ENCODE measurements around the gene APOD.

The APOD gene

DNA sequence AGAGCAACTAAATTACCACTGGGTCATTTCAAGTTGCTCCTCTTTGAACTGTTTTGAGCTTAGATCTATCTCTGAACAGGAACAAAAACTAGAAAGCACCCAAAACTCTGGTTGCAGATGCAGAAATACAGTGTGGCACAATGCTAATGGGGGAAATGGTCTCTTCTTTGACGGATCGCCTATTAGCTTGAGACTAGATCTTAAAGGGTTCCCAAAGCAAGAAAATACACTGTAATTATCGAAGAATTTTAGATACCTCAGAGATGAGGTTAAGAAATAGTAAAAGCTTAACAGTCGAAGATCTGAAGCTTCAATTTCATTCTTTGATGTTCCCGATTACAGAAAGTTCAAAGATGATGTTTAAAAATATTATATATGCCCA lies 41.4 kb downstream of the APOD start:
- Histone ChIP-seq H3K9ac (ENCODE audit: low read length) (no peak overlapping the region), H3K36me3 (ENCODE audit: control insufficient read depth, insufficient read depth, low read length) (no peaks in the 10 kb centered on the region), H3K4me3 (ENCODE audit: low read length) (peak overlapping the region; percentile 92), H3K27ac (ENCODE audit: low read depth, low read length) (peak overlapping the region; percentile 96), H3K4me1 (ENCODE audit: control insufficient read depth, insufficient read depth, low read length) (peaks cover 8% of the 10 kb centered on the region), H3K27me3 (ENCODE audit: control insufficient read depth, insufficient read depth, low read length) (no peaks in the 10 kb centered on the region)

DNA sequence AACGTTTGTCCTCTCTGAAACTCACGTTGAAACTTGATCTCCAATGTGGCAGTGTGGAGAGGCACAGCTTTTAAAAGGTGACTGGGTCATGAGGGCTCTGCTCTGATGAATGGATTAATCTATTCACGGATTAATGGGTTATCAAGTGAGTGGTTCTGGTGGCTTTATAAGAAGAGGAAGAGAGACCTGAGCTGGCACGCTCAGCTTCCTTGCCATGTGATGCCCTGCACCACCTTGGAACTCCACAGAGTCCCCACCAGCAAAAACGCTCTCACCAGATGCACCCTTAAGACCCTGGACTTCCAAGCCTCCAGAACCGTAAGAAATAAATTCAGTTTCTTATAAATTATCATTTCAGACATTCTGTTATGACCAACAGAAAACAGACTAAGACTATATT lies 43.2 kb downstream of the APOD start:
- Histone ChIP-seq H3K4me1 (ENCODE audit: control insufficient read depth, insufficient read depth, low read length) (peaks cover 8% of the 10 kb centered on the region), H3K9ac (ENCODE audit: low read length) (no peak overlapping the region), H3K27ac (ENCODE audit: low read depth, low read length) (no peak overlapping the region), H3K27me3 (ENCODE audit: control insufficient read depth, insufficient read depth, low read length) (no peaks in the 10 kb centered on the region), H3K36me3 (ENCODE audit: control insufficient read depth, insufficient read depth, low read length) (no peaks in the 10 kb centered on the region), H3K4me3 (ENCODE audit: low read length) (no peak overlapping the region)

DNA sequence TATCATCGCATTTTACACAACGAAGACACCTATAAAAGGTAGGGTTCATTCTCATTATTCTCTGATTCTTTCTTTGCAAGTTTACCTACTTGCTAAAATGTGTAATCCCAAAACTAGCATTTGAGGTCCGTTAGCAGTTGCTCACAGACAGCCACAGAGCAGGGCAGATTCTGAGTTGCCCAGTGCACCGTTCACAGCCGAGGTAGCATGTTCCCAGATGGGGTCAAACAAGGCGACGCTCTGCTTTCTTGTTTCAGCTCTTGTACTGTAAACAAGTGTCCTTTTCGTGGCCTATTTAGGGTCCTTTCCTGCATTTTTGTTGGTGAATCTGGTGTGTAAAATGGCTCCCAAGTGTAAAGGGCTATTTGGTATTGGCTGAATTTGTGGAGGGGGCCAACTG lies 43.7 kb downstream of the APOD start:
- no peak overlapping the region for H3K9ac ChIP-seq (ENCODE audit: low read length)
- peak overlapping the region; percentile 39 for H3K4me3 ChIP-seq (ENCODE audit: low read length)
- H3K36me3 ChIP-seq (ENCODE audit: control insufficient read depth, insufficient read depth, low read length) = no peaks in the 10 kb centered on the region
- H3K27ac ChIP-seq (ENCODE audit: low read depth, low read length) = no peak overlapping the region
- H3K27me3 ChIP-seq (ENCODE audit: control insufficient read depth, insufficient read depth, low read length) = no peaks in the 10 kb centered on the region
- H3K4me1 ChIP-seq (ENCODE audit: control insufficient read depth, insufficient read depth, low read length) = peaks cover 8% of the 10 kb centered on the region

DNA sequence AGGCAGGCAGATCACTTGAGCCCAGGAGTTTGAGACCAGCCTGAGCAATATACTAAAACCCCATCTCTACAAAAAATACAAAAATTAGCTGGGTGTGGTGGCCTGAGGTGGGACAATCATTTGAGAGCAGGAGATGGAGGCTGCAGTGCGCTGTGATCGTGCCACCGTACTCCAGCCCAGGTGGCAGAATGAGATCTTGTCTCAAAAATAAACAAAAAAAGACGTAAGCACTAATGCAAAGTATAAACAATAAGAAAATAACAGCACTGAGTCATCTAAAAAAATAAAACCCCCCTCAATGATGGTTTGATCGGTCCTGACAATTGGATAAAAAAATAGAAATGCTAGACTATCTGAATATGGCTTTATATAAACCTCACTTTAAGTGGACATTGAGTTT lies 44.3 kb downstream of the APOD start:
- peaks cover 8% of the 10 kb centered on the region for H3K4me1 ChIP-seq (ENCODE audit: control insufficient read depth, insufficient read depth, low read length)
- no peaks in the 10 kb centered on the region for H3K27me3 ChIP-seq (ENCODE audit: control insufficient read depth, insufficient read depth, low read length)
- no peak overlapping the region for H3K9ac ChIP-seq (ENCODE audit: low read length)

DNA sequence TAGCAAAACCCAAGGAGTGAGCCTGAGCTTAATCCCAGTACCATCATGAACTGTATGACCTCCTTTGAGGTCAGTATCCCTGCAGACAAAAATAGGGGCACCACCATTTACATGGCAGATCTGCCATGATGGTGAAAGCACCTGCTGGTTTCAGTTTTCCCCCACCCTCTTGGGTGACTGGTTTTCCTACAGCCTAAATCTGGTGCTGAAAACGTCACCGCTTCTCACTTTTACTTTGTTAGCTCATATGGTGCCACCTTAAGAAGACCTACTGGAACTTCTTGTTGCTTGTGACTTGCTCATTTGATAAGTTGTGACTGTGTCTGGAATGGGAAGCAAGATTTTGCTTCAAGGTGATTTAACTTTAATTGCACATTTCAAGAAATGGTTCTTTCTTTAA lies 45.7 kb downstream of the APOD start:
- Histone ChIP-seq H3K4me3 (ENCODE audit: low read length) (no peak overlapping the region), H3K27ac (ENCODE audit: low read depth, low read length) (no peak overlapping the region), H3K36me3 (ENCODE audit: control insufficient read depth, insufficient read depth, low read length) (no peaks in the 10 kb centered on the region), H3K27me3 (ENCODE audit: control insufficient read depth, insufficient read depth, low read length) (no peaks in the 10 kb centered on the region), H3K4me1 (ENCODE audit: control insufficient read depth, insufficient read depth, low read length) (peaks cover 8% of the 10 kb centered on the region), H3K9ac (ENCODE audit: low read length) (no peak overlapping the region)

More for the DNA sequence above, 44.3 kb downstream of the APOD start:
- Histone ChIP-seq H3K36me3 (ENCODE audit: control insufficient read depth, insufficient read depth, low read length) (no peaks in the 10 kb centered on the region), H3K27ac (ENCODE audit: low read depth, low read length) (no peak overlapping the region), H3K4me3 (ENCODE audit: low read length) (no peak overlapping the region)

GRCh38 chr3:195535293-195535692 lies 48.4 kb downstream of the APOD start:
- Histone ChIP-seq H3K27ac (ENCODE audit: low read depth, low read length) (no peak overlapping the region), H3K9ac (ENCODE audit: low read length) (no peak overlapping the region), H3K4me3 (ENCODE audit: low read length) (no peak overlapping the region), H3K27me3 (ENCODE audit: control insufficient read depth, insufficient read depth, low read length) (no peaks in the 10 kb centered on the region), H3K36me3 (ENCODE audit: control insufficient read depth, insufficient read depth, low read length) (no peaks in the 10 kb centered on the region), H3K4me1 (ENCODE audit: control insufficient read depth, insufficient read depth, low read length) (peaks cover 4% of the 10 kb centered on the region)

DNA sequence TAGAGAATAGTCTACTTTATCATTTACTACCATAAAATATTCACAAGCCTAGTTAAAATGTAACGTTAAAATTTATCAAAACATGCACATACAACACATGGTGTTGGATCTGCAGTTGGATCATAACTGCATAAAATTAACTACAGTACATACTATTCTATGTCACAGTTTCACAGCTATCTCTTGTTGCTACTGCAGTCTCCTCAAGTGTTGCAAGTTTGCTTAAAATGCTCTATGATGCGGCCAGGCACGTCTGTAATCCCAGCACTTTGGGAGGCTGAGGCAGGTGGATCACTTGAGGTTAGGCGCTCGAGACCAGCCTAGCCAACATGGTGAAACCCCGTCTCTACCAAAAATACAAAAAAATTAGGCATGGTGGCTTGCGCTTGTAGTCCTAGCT lies 50.9 kb downstream of the APOD start:
- Histone ChIP-seq H3K36me3 (ENCODE audit: control insufficient read depth, insufficient read depth, low read length) (peaks cover 6% of the 10 kb centered on the region), H3K4me3 (ENCODE audit: low read length) (no peak overlapping the region), H3K4me1 (ENCODE audit: control insufficient read depth, insufficient read depth, low read length) (no peaks in the 10 kb centered on the region), H3K27ac (ENCODE audit: low read depth, low read length) (no peak overlapping the region), H3K9ac (ENCODE audit: low read length) (no peak overlapping the region), H3K27me3 (ENCODE audit: control insufficient read depth, insufficient read depth, low read length) (no peaks in the 10 kb centered on the region)

- no peak overlapping the region for H3K9ac ChIP-seq (ENCODE audit: low read length)
- H3K4me1 ChIP-seq (ENCODE audit: control insufficient read depth, insufficient read depth, low read length) = no peaks in the 10 kb centered on the region
- no peak overlapping the region for H3K27ac ChIP-seq (ENCODE audit: low read depth, low read length)
- peaks cover 6% of the 10 kb centered on the region for H3K36me3 ChIP-seq (ENCODE audit: control insufficient read depth, insufficient read depth, low read length)
- H3K4me3 ChIP-seq (ENCODE audit: low read length) = no peak overlapping the region
- no peaks in the 10 kb centered on the region for H3K27me3 ChIP-seq (ENCODE audit: control insufficient read depth, insufficient read depth, low read length)
Observed at GRCh38 chr3:195532345-195532744, 51.4 kb downstream of the APOD start.

GRCh38 chr3:195531683-195532082 lies 52.1 kb downstream of the APOD start:
- Histone ChIP-seq H3K9ac (ENCODE audit: low read length) (no peak overlapping the region), H3K4me3 (ENCODE audit: low read length) (no peak overlapping the region), H3K27me3 (ENCODE audit: control insufficient read depth, insufficient read depth, low read length) (no peaks in the 10 kb centered on the region), H3K4me1 (ENCODE audit: control insufficient read depth, insufficient read depth, low read length) (no peaks in the 10 kb centered on the region), H3K36me3 (ENCODE audit: control insufficient read depth, insufficient read depth, low read length) (peaks cover 6% of the 10 kb centered on the region), H3K27ac (ENCODE audit: low read depth, low read length) (no peak overlapping the region)

- H3K4me1 ChIP-seq (ENCODE audit: control insufficient read depth, insufficient read depth, low read length) = no peaks in the 10 kb centered on the region
- no peak overlapping the region for H3K4me3 ChIP-seq (ENCODE audit: low read length)
- no peaks in the 10 kb centered on the region for H3K27me3 ChIP-seq (ENCODE audit: control insufficient read depth, insufficient read depth, low read length)
- H3K36me3 ChIP-seq (ENCODE audit: control insufficient read depth, insufficient read depth, low read length) = peaks cover 15% of the 10 kb centered on the region
- H3K27ac ChIP-seq (ENCODE audit: low read depth, low read length) = no peak overlapping the region
- no peak overlapping the region for H3K9ac ChIP-seq (ENCODE audit: low read length)
Observed at GRCh38 chr3:195526492-195526891, 57.2 kb downstream of the APOD start.

GRCh38 chr3:195524171-195524896 lies 59.4 kb downstream of the APOD start:
- Histone ChIP-seq H3K27ac (ENCODE audit: low read depth, low read length) (no peak overlapping the region), H3K9ac (ENCODE audit: low read length) (no peak overlapping the region), H3K27me3 (ENCODE audit: control insufficient read depth, insufficient read depth, low read length) (no peaks in the 10 kb centered on the region), H3K4me1 (ENCODE audit: control insufficient read depth, insufficient read depth, low read length) (no peaks in the 10 kb centered on the region), H3K36me3 (ENCODE audit: control insufficient read depth, insufficient read depth, low read length) (peaks cover 12% of the 10 kb centered on the region), H3K4me3 (ENCODE audit: low read length) (no peak overlapping the region)

DNA sequence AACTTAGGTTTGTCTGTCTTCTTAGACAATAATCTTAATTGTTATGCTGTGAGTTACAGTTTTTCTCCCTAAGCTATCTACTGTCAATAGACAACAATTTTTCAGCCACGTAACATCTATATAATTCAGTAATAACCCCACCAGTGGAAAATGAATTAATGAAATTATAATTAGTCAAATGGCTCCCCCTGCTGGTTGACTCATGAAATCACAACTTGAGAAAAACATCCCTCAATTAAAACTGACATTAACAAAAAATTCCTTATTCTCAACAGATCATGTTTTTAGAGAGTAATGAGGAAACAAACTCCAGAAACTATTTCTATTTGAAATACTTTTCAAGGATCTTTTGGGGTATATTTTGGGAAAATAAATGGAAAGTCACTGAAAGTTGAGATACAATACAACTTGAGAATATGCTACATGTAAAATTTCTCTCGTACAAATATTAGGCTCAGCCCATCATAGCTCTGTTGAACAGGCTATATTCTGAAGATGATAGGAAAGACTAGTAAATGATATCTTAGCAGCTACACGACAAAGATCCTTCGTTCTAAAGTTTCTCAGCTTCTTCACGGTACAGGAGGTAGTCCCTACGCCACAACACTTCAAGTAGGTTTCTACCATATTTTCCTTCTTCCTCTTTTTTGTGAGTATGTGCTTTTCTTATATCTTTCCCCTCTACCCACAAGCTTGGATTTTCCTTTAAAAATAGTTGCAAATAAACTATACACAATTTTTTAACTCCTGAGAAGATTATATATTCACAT lies 61.3 kb downstream of the APOD start:
- no peak overlapping the region for H3K9ac ChIP-seq (ENCODE audit: low read length)
- no peaks in the 10 kb centered on the region for H3K4me1 ChIP-seq (ENCODE audit: control insufficient read depth, insufficient read depth, low read length)
- H3K4me3 ChIP-seq (ENCODE audit: low read length) = no peak overlapping the region
- no peaks in the 10 kb centered on the region for H3K27me3 ChIP-seq (ENCODE audit: control insufficient read depth, insufficient read depth, low read length)
- H3K36me3 ChIP-seq (ENCODE audit: control insufficient read depth, insufficient read depth, low read length) = peaks cover 8% of the 10 kb centered on the region
- H3K27ac ChIP-seq (ENCODE audit: low read depth, low read length) = no peak overlapping the region

Measured in rectal smooth muscle tissue (tissue), 1 donor.